DND-41 (cell line): Measurements from ENCODE around the gene OCIAD2.

Experiments used
- ATAC-seq: fragments of 200-7000 bp; cut with Tn5 transposase; 3 replicates; pipeline ENCODE4 v1.9.1; 2021; ENCODE audit warnings: low read depth; ENCODE audit not compliant: insufficient read depth
- DNase-seq: peaks from one replicate; pipeline ENCODE4 v3.0.0-alpha.2; 2020
- H2AFZ ChIP-seq: 2 replicates; pipeline ENCODE4 v1.6.0; 2012; ENCODE audit warnings: low read depth, low read length
- H3K27ac ChIP-seq: 2 replicates; pipeline ENCODE4 v1.5.1; 2012; ENCODE audit warnings: low read length, inconsistent platforms
- H3K27me3 ChIP-seq: fragments of 200-600 bp; sonication (generic); 2 replicates; pipeline ENCODE4 v1.6.0; 2012; ENCODE audit warnings: low read length, mild to moderate bottlenecking, inconsistent platforms; ENCODE audit not compliant: insufficient read depth, poor library complexity
- H3K36me3 ChIP-seq: 2 replicates; pipeline ENCODE4 v1.5.1; 2012; ENCODE audit warnings: low read length, inconsistent platforms; ENCODE audit not compliant: insufficient read depth
- H3K4me1 ChIP-seq: 2 replicates; pipeline ENCODE4 v1.5.1; 2012; ENCODE audit warnings: mild to moderate bottlenecking, low read length; ENCODE audit not compliant: insufficient read depth
- H3K4me2 ChIP-seq: 2 replicates; pipeline ENCODE4 v1.6.0; 2012; ENCODE audit warnings: mild to moderate bottlenecking, moderate library complexity, low read length, inconsistent platforms; ENCODE audit not compliant: insufficient read depth
- H3K4me3 ChIP-seq, 2 experiments: fragments of 200-600 bp in 1 of 2; shearing (Covaris generic) in 1 of 2; 2 replicates each; pipeline ENCODE4 v1.5.1; 2012 to 2016; ENCODE audit warnings: inconsistent platforms in 2 of 2, low read length in 2 of 2, mild to moderate bottlenecking in 2 of 2, low read depth in 1 of 2, moderate library complexity in 1 of 2
- H3K79me2 ChIP-seq: 2 replicates; pipeline ENCODE4 v1.6.0; 2012; ENCODE audit warnings: low read length, inconsistent platforms; ENCODE audit not compliant: insufficient read depth
- H3K9ac ChIP-seq: 2 replicates; pipeline ENCODE4 v1.6.0; 2012; ENCODE audit warnings: low read depth, mild to moderate bottlenecking, inconsistent platforms, low read length, moderate library complexity
- H3K9me3 ChIP-seq: 2 replicates; pipeline ENCODE4 v1.5.1; 2012; ENCODE audit warnings: low read length, moderate library complexity, mild to moderate bottlenecking, inconsistent platforms; ENCODE audit not compliant: insufficient read depth, severe bottlenecking
- H4K20me1 ChIP-seq: 2 replicates; pipeline ENCODE4 v1.6.0; 2012; ENCODE audit warnings: low read length; ENCODE audit not compliant: insufficient read depth
- CTCF ChIP-seq: IDR thresholded peaks from 2 replicates; pipeline ENCODE4 v1.5.1; 2012; ENCODE audit warnings: borderline replicate concordance, low read length, moderate library complexity, mild to moderate bottlenecking; ENCODE audit not compliant: poor library complexity, severe bottlenecking; ENCODE audit errors: extremely low read depth
- EZH2 ChIP-seq: IDR thresholded peaks from 3 replicates; pipeline ENCODE4 v1.6.1; 2012; ENCODE audit warnings: borderline replicate concordance, low read depth, mild to moderate bottlenecking, moderate library complexity, low read length, inconsistent platforms; ENCODE audit not compliant: severe bottlenecking

Gene OCIAD2

GRCh38 chr4:48862661-48863060 is 43.9 kb downstream of the OCIAD2 start:
- ATAC-seq (peak; percentile 22; the same call in 1 of the 3 replicates), DNase-seq (no peak)
- Histone ChIP-seq H3K27me3 (no peaks in the 10 kb centered on the region), H3K9ac (no peak overlapping the region), H3K79me2 (no peaks in the 10 kb centered on the region), H4K20me1 (no peaks in the 10 kb centered on the region), H3K36me3 (peaks cover 30% of the 10 kb centered on the region), H3K4me2 (no peak overlapping the region), H3K27ac (no peak overlapping the region), H3K4me1 (no peaks in the 10 kb centered on the region), H3K4me3 (no peak overlapping the region), H3K9me3 (no peaks in the 10 kb centered on the region), H2AFZ (no peak overlapping the region)
- TF ChIP-seq CTCF, result no peak
- no peak for TF ChIP-seq EZH2

GRCh38 chr4:48862038-48862437 is 44.5 kb downstream of the OCIAD2 start:
- Histone ChIP-seq H3K27ac (no peak overlapping the region), H3K4me1 (no peaks in the 10 kb centered on the region), H3K27me3 (no peaks in the 10 kb centered on the region), H3K9ac (no peak overlapping the region), H3K4me2 (no peak overlapping the region), H3K4me3 (no peak overlapping the region), H2AFZ (no peak overlapping the region), H3K9me3 (no peaks in the 10 kb centered on the region), H3K36me3 (peaks cover 34% of the 10 kb centered on the region), H4K20me1 (no peaks in the 10 kb centered on the region), H3K79me2 (no peaks in the 10 kb centered on the region)
- ATAC-seq (peak; percentile 17; the same call in 1 of the 3 replicates), DNase-seq (no peak)
- TF ChIP-seq EZH2, result no peak
- no peak for TF ChIP-seq CTCF

GRCh38 chr4:48858130-48858529 is 48.4 kb downstream of the OCIAD2 start:
- Histone ChIP-seq H3K4me3 (no peak overlapping the region), H3K4me1 (no peaks in the 10 kb centered on the region), H3K4me2 (no peak overlapping the region), H3K9ac (no peak overlapping the region), H4K20me1 (no peaks in the 10 kb centered on the region), H3K36me3 (peaks cover 69% of the 10 kb centered on the region), H3K27ac (no peak overlapping the region), H3K27me3 (no peaks in the 10 kb centered on the region), H3K79me2 (no peaks in the 10 kb centered on the region), H3K9me3 (no peaks in the 10 kb centered on the region), H2AFZ (no peak overlapping the region)
- DNase-seq (no peak), ATAC-seq (no peak)
- TF ChIP-seq EZH2 (no peak), CTCF (no peak)

DNA sequence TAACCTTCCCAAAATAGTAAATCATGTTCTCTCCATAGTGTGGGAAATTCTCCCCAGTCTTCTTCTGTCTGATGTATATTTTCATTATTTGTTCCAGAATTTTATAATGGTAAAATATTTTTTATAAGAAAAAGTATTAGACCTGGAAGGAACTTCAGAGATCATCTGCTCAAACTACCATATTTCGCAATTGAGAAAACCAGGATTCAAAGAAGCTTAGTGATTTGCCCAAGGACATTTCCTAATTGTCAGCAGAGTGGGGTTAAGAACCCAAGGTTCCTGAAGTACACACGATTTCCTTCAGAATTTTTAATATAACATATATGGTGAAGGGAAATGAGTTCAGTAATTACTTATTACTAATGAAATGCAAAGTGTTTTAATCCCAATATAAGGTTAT is 51.6 kb downstream of the OCIAD2 start:
- TF ChIP-seq CTCF (no peak), EZH2 (no peak)
- no peak overlapping the region for H2AFZ ChIP-seq
- no peaks in the 10 kb centered on the region for H3K27me3 ChIP-seq
- no peaks in the 10 kb centered on the region for H4K20me1 ChIP-seq
- H3K9me3 ChIP-seq, result no peaks in the 10 kb centered on the region
- peaks cover 89% of the 10 kb centered on the region for H3K36me3 ChIP-seq
- H3K9ac ChIP-seq, result no peak overlapping the region
- peaks cover 3% of the 10 kb centered on the region; the same call in 1 of the 2 replicates for H3K79me2 ChIP-seq
- no peak overlapping the region for H3K27ac ChIP-seq
- no peak overlapping the region for H3K4me3 ChIP-seq
- ATAC-seq (no peak), DNase-seq (no peak)
- H3K4me2 ChIP-seq, result no peak overlapping the region
- H3K4me1 ChIP-seq, result no peaks in the 10 kb centered on the region
